ENCODE measurements around the gene SLC1A5. TPM values are rescaled to one million over a fixed set of nuclear protein-coding genes. Genes with fewer than 3 reads are reported as not detected.
A peak's percentile ranks its signal among the peaks of the same experiment; 100 is the strongest.

SLC1A5 gene
- total and polyA plus RNA-seq, 12 donors: 3.2 to 30.5 (median 6.2) TPM

DNA sequence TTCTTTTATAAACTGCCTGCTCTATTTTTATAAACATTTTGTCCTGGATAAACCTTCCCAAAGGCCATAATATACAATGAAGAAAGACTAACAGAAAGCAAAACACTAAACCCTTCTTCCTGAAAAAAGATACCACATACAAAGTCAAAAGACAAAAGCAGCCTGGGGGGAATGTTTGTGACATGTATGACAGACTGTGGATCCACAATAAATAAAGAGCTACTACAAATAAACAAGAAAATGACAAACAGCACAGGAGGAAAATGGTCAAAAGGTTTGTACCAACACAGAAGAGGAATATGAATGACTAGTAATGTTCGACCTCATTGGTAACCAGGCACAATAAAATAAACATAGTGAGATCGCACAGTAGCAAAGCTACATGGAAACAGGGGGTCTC, 42.5 kb upstream of the SLC1A5 start:
- Histone ChIP-seq H3K27ac (no peak overlapping the region), H3K4me1 (no peaks in the 10 kb centered on the region), H3K36me3 (peaks cover 0 to 1% (median 0%) of the 10 kb centered on the region in 9 donors), H3K9me3 (no peaks in the 10 kb centered on the region), H3K27me3 (no peaks in the 10 kb centered on the region), H3K4me3 (no peak overlapping the region)
- DNase-seq: no peak
- intact Hi-C loops (cut with DNase I): loop anchor here in 3 of 10 donors (10.0 kb wide), 1 partner anchor 46 kb away; the partner anchor contains the start of gene SLC1A5 (in 3 of the 3)
- no peak for ATAC-seq
- TF ChIP-seq, protein P1, sequence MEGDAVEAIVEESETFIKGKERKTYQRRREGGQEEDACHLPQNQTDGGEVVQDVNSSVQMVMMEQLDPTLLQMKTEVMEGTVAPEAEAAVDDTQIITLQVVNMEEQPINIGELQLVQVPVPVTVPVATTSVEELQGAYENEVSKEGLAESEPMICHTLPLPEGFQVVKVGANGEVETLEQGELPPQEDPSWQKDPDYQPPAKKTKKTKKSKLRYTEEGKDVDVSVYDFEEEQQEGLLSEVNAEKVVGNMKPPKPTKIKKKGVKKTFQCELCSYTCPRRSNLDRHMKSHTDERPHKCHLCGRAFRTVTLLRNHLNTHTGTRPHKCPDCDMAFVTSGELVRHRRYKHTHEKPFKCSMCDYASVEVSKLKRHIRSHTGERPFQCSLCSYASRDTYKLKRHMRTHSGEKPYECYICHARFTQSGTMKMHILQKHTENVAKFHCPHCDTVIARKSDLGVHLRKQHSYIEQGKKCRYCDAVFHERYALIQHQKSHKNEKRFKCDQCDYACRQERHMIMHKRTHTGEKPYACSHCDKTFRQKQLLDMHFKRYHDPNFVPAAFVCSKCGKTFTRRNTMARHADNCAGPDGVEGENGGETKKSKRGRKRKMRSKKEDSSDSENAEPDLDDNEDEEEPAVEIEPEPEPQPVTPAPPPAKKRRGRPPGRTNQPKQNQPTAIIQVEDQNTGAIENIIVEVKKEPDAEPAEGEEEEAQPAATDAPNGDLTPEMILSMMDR (IDR thresholded peaks at IDR 0.05): no peak
- 97% methylated on average over 2 of the region's 2 CpGs for WGBS, 2 donors

DNA sequence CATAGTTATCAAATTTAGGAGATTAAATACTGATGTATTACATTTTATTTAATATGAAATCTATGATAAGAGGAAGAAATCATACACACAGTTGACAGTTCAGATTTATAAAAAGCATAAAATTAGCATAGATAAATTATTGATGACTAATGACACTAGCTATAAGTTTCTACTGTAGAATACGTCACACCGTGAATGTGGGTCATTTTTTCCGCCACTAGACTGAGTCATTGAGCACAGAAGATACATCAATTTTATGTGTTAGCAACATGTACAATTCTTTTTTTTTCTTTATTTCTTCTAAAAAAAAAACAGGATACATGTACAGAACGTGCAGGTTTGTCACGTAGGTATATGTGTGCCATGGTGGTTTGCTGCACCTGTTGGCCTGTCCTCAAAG, 40.1 kb upstream of the SLC1A5 start:
- intact Hi-C loops (cut with DNase I): no loop called here
- 84 to 87% methylated on average over 5 of the region's 5 CpGs for WGBS, 2 donors

DNA sequence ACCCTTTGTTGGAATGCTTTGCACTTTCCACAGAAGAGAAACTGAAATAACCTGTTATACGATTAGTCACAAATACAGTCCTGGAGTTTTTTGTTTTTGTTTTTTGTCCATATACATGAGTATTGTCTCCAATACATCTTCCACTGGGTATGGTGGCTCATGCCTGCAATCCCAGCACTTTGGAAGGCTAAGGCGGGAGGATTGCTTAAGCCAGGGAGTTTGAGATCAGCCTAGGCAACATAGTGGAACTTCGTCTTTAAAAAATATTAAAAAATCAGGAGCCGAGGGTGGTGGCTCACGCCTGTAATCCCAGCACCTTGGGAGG, 37.3 kb upstream of the SLC1A5 start:
- Histone ChIP-seq H3K4me3 (no peak overlapping the region), H3K9me3 (no peaks in the 10 kb centered on the region), H3K27ac (no peak overlapping the region), H3K27me3 (no peaks in the 10 kb centered on the region), H3K4me1 (peaks cover 0 to 28% (median 5%) of the 10 kb centered on the region in 9 donors), H3K36me3 (no peaks in the 10 kb centered on the region)
- intact Hi-C loops (cut with DNase I): no loop called here
- no peak for ATAC-seq
- no peak for DNase-seq
- WGBS, 2 donors: 84 to 88% methylated on average over 5 of the region's 5 CpGs
- TF ChIP-seq, protein P1 (IDR thresholded peaks at IDR 0.05): no peak

More for the DNA sequence above, 40.1 kb upstream of the SLC1A5 start:
- H3K36me3 ChIP-seq: no peaks in the 10 kb centered on the region
- ATAC-seq: no peak
- TF ChIP-seq, protein P1 (IDR thresholded peaks at IDR 0.05): no peak
- H3K9me3 ChIP-seq: no peaks in the 10 kb centered on the region
- H3K27ac ChIP-seq: no peak overlapping the region
- no peak overlapping the region for H3K4me3 ChIP-seq
- H3K27me3 ChIP-seq: no peaks in the 10 kb centered on the region
- no peak for DNase-seq
- peaks cover 0 to 6% (median 0%) of the 10 kb centered on the region in 9 donors for H3K4me1 ChIP-seq

DNA sequence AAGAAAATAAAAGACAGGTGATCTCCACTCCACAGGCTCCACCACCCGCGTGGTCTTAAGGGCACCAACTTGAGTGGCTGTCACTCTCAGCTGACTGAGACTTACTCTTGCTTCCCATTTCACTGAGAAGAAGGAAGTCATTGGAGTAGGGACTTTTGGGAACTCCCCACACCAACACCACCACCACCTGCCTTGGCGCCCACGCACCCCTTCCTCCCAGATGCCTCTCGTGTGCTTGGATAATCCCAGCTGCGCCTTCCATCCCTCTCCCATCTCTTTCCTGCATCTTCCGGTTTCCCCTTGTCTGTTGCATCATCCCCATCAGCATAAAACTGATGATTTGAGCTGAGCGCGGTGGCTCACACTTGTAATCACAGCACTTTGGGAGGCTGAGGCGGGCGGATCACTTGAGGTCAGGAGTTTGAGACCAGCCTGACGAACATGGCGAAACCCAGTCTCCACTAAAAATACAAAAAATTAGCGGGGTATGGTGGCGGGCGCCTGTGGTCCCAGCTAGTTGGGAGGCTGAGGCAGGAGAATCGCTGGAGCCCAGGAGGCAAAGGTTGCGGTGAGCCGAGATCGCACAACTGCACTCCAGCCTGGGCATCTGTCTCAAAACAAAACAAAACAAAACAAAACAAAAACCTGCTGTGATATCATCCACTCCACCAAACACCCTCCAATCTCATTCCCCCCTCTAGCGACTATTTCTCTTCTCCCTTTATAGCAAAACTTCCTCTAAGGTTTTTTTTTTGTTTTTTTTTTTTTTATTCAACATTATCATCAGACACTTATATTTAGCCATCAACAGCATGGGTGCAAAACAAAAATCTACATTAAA, 36.7 kb upstream of the SLC1A5 start:
- TF ChIP-seq, protein P1 (IDR thresholded peaks at IDR 0.05): peak in 1 of 9 donors; percentile 13
- no peaks in the 10 kb centered on the region for H3K27me3 ChIP-seq
- DNase-seq: no peak
- H3K4me3 ChIP-seq: no peak overlapping the region
- ATAC-seq: peak in 6 of 8 donors; percentile 48 to 70 (median 61)
- no peaks in the 10 kb centered on the region for H3K36me3 ChIP-seq
- peaks cover 0 to 34% (median 5%) of the 10 kb centered on the region in 9 donors for H3K4me1 ChIP-seq
- no peaks in the 10 kb centered on the region for H3K9me3 ChIP-seq
- intact Hi-C loops (cut with DNase I): no loop called here
- peak overlapping the region in 1 of 10 donors; percentile 71 for H3K27ac ChIP-seq
- WGBS, 2 donors: 72 to 83% methylated on average over 21 of the region's 21 CpGs

Measured in heart right ventricle (tissue), 16 donors.